EH (cell line): ENCODE results near the gene GGA1.
"Not testable (repeated sequence)": the region's sequence is repeated elsewhere in the genome, so short reads cannot be mapped to it uniquely, and the experiment has no call there.

ENCODE experiments used
- DNase-seq: peaks from one replicate; pipeline ENCODE4 v3.0.0-alpha.2; 2015; ENCODE audit warnings: low read depth

GGA1 gene

GRCh38 chr22:37571258-37571991 is 37.2 kb upstream of the GGA1 start:
- DNase-seq, result peak; percentile 36

GRCh38 chr22:37571992-37572373 is 36.7 kb upstream of the GGA1 start:
- no peak for DNase-seq

GRCh38 chr22:37575490-37576003 is 33.1 kb upstream of the GGA1 start:
- DNase-seq, result no peak

GRCh38 chr22:37578002-37578401 is 30.6 kb upstream of the GGA1 start:
- DNase-seq, result peak; percentile 13

- no peak for DNase-seq
These were observed 27.1 kb upstream of the GGA1 start for GRCh38 chr22:37581504-37581903.

GRCh38 chr22:37582526-37582925 is 26.1 kb upstream of the GGA1 start:
- no peak for DNase-seq

GRCh38 chr22:37588546-37589215 is 20.0 kb upstream of the GGA1 start:
- DNase-seq, result no peak

GRCh38 chr22:37589636-37590035 is 19.0 kb upstream of the GGA1 start:
- no peak for DNase-seq

- DNase-seq, result not testable (repeated sequence)
These were observed 17.6 kb upstream of the GGA1 start for GRCh38 chr22:37591081-37591480.

GRCh38 chr22:37591823-37592404 is 16.7 kb upstream of the GGA1 start:
- DNase-seq, result no peak

- no peak for DNase-seq
These were observed 14.4 kb upstream of the GGA1 start for GRCh38 chr22:37594237-37594636.

GRCh38 chr22:37599153-37599552 is 9.5 kb upstream of the GGA1 start:
- peak; percentile 39 for DNase-seq

- no peak for DNase-seq
These were observed 7.5 kb upstream of the GGA1 start for GRCh38 chr22:37601203-37601539.

- DNase-seq, result peak; percentile 72
These were observed 6.8 kb upstream of the GGA1 start for GRCh38 chr22:37601540-37602442.

- DNase-seq, result not testable (repeated sequence)
These were observed 5.9 kb upstream of the GGA1 start for GRCh38 chr22:37602546-37603277.

GRCh38 chr22:37604074-37604473 is 4.6 kb upstream of the GGA1 start:
- DNase-seq, result no peak

GRCh38 chr22:37604875-37605274 is 3.8 kb upstream of the GGA1 start:
- no peak for DNase-seq

GRCh38 chr22:37607010-37607934 is 1.4 kb upstream of the GGA1 start:
- DNase-seq, result peak; percentile 59

GRCh38 chr22:37607935-37608476 is 628 bp upstream of the GGA1 start:
- no peak for DNase-seq
